Endothelial cell of umbilical vein (primary cell): Measurements from ENCODE around the gene CPPED1. TPM values are rescaled to one million over a fixed set of nuclear protein-coding genes. Genes with fewer than 3 reads are reported as not detected.

Source experiments
- BruUV-seq: library from RNA; stranded (reverse); fragments of 400-500 nt; replicated peaks from 2 replicates; lab custom pipeline; 2021; lab: Mats Ljungman, UMichigan
- CTCF ChIA-PET: fragments of 300-600, 350-600 bp; sonication (Branson Sonifier 250); formaldehyde crosslinking; loops from one replicate; lab custom pipeline; 2021; ENCODE audit warnings: antibody characterized with exemption, inconsistent platforms; lab: Charles Lee
- POLR2A ChIA-PET: fragments of 300-600, 350-600 bp; sonication (Branson Sonifier 250); formaldehyde crosslinking; loops from one replicate; lab custom pipeline; 2021; ENCODE audit warnings: antibody characterized with exemption, inconsistent platforms; lab: Charles Lee
- DNase-seq: peaks from one replicate; pipeline ENCODE4 v3.0.0-alpha.2; 2011; ENCODE audit warnings: low read depth, low spot score
- FAIRE-seq: peaks from 2 replicates; lab custom pipeline; 2011; peaks lifted over from hg19 to GRCh38; lab: Jason Lieb, UNC
- H2AFZ ChIP-seq: 2 replicates; pipeline ENCODE4 v1.6.0; 2012; ENCODE audit warnings: low read depth, low read length, control low read depth, inconsistent platforms
- H3K27ac ChIP-seq: 2 replicates; pipeline ENCODE4 v1.5.1; 2011; ENCODE audit warnings: low read depth, mild to moderate bottlenecking, control low read depth, low read length, moderate library complexity; ENCODE audit not compliant: insufficient read depth
- H3K27me3 ChIP-seq, 2 experiments: 2 replicates each; pipeline versions ENCODE4 v1.6.0 to v1.6.1; 2011; ENCODE audit warnings: low read length in 2 of 2, mixed read lengths in 1 of 2; ENCODE audit not compliant: control insufficient read depth in 2 of 2, insufficient read depth in 2 of 2
- H3K36me3 ChIP-seq, 2 experiments: 2 replicates in 1 of 2; 3 replicates in 1 of 2; pipeline ENCODE4 v1.5.1; 2011; ENCODE audit warnings: low read length in 2 of 2, mild to moderate bottlenecking in 1 of 2, moderate library complexity in 1 of 2; ENCODE audit not compliant: control insufficient read depth in 2 of 2, insufficient read depth in 2 of 2; ENCODE audit errors: extremely low read depth in 1 of 2
- H3K4me1 ChIP-seq: 3 replicates; pipeline ENCODE4 v1.5.1; 2011; ENCODE audit warnings: mild to moderate bottlenecking, low read length; ENCODE audit not compliant: control insufficient read depth, insufficient read depth; ENCODE audit errors: extremely low read depth
- H3K4me2 ChIP-seq: 2 replicates; pipeline ENCODE4 v1.6.1; 2011; ENCODE audit warnings: low read length, control low read depth, mixed read lengths; ENCODE audit not compliant: insufficient read depth
- H3K4me3 ChIP-seq, 3 experiments: fragments of 200-600 bp in 1 of 3; sonication (generic), shearing (Covaris generic) in 1 of 3; replicated peaks in 1 of 3; 2 replicates each; pipeline ENCODE4 v1.5.1; 2011 to 2016; ENCODE audit warnings: control low read depth in 3 of 3, low read length in 3 of 3, mild to moderate bottlenecking in 2 of 3, inconsistent platforms in 1 of 3, low read depth in 1 of 3, moderate library complexity in 1 of 3; ENCODE audit not compliant: insufficient read depth in 1 of 3
- H3K79me2 ChIP-seq: 2 replicates; pipeline ENCODE4 v1.6.0; 2012; ENCODE audit warnings: low read length, inconsistent platforms; ENCODE audit not compliant: control insufficient read depth, insufficient read depth
- H3K9ac ChIP-seq: replicated peaks from 2 replicates; pipeline ENCODE3; 2011; ENCODE audit warnings: low read length, control low read depth; ENCODE audit not compliant: insufficient read depth; ENCODE audit errors: extremely low read depth
- H3K9me1 ChIP-seq: replicated peaks from 3 replicates; pipeline ENCODE4 v1.6.0; 2011; ENCODE audit warnings: mild to moderate bottlenecking, low read length; ENCODE audit not compliant: control insufficient read depth, insufficient read depth; ENCODE audit errors: extremely low read depth
- H3K9me3 ChIP-seq: replicated peaks from 2 replicates; pipeline ENCODE4 v1.5.1; 2012; ENCODE audit warnings: low read length, inconsistent platforms; ENCODE audit not compliant: control insufficient read depth, insufficient read depth
- H4K20me1 ChIP-seq: replicated peaks from 2 replicates; pipeline ENCODE3; 2011; ENCODE audit warnings: mild to moderate bottlenecking, low read length; ENCODE audit not compliant: control insufficient read depth, insufficient read depth; ENCODE audit errors: extremely low read depth
- CTCF ChIP-seq, 2 donors: IDR thresholded peaks; 1 replicate in 1 of 2; 2 replicates in 1 of 2; pipeline ENCODE4 v1.5.1; 2011; ENCODE audit warnings: low read length in 2 of 2, mild to moderate bottlenecking in 2 of 2, moderate library complexity in 2 of 2, control low read depth in 1 of 2, inconsistent platforms in 1 of 2, low read depth in 1 of 2; ENCODE audit not compliant: insufficient read depth in 1 of 2; ENCODE audit errors: extremely low read depth in 1 of 2
- EZH2 ChIP-seq: IDR thresholded peaks from 2 replicates; pipeline ENCODE4 v1.6.1; 2012; ENCODE audit warnings: borderline replicate concordance, low read depth, mild to moderate bottlenecking, moderate library complexity, low read length, inconsistent platforms; ENCODE audit not compliant: severe bottlenecking
- FOS ChIP-seq: IDR thresholded peaks from 2 replicates; pipeline ENCODE4 v1.6.1; 2011; ENCODE audit warnings: mild to moderate bottlenecking, low read length, moderate library complexity, borderline replicate concordance; ENCODE audit not compliant: insufficient read depth
- GATA2 ChIP-seq: IDR thresholded peaks from 2 replicates; pipeline ENCODE4 v1.7.0; 2011; ENCODE audit warnings: low read depth, mild to moderate bottlenecking, moderate library complexity, mixed read lengths, low read length; ENCODE audit not compliant: insufficient read length, insufficient read depth
- JUN ChIP-seq: IDR thresholded peaks from 2 replicates; pipeline ENCODE4 v1.6.1; 2011; ENCODE audit warnings: borderline replicate concordance, low read depth; ENCODE audit not compliant: insufficient read length, insufficient read depth
- MAX ChIP-seq: IDR thresholded peaks from 2 replicates; pipeline ENCODE4 v1.6.1; 2011; ENCODE audit not compliant: insufficient read depth, insufficient read length
- MYC ChIP-seq: IDR thresholded peaks from one replicate; pipeline ENCODE4 v1.6.1; 2011; ENCODE audit warnings: mild to moderate bottlenecking, low read depth, low read length
- POLR2A ChIP-seq: IDR thresholded peaks from 2 replicates; pipeline ENCODE4 v1.6.1; 2012; ENCODE audit warnings: low read depth, mild to moderate bottlenecking, control low read depth, low read length
- POLR2AphosphoS5 ChIP-seq: IDR thresholded peaks from 2 replicates; pipeline ENCODE4 v1.6.1; 2012; ENCODE audit warnings: low read depth, mild to moderate bottlenecking, control low read depth, low read length, moderate library complexity; ENCODE audit not compliant: insufficient read depth
- dilution Hi-C: fragments of 300-500 bp; cut with MboI; formaldehyde crosslinking; loops from one replicate; pipeline ENCODE4 v1.15.0; 2019; ENCODE audit warnings: low sequenced_read_pairs; ENCODE audit not compliant: extremely low pct_ligation_motif_present
- intact Hi-C: fragments of 100-400 bp; cut with micrococcal nuclease; formaldehyde crosslinking; loops from one replicate; pipeline ENCODE4 v1.10.0; 2022
- polyA plus RNA-seq, 4 experiments: library from polyadenylated mRNA; depleted of rRNA in 3 of 4; stranded (reverse) in 3 of 4; unstranded in 1 of 4; fragments of >200 nt; gene quantifications; 2 replicates each; pipeline versions ENCODE4 v1.2.1 to v1.2.3, GENCODE V29; 2011 to 2012; ENCODE audit warnings: missing spikeins in 1 of 4
- total RNA-seq: library from RNA; stranded (reverse); gene quantifications from 2 replicates; pipeline ENCODE4 v1.2.3, GENCODE V29; 2021

The CPPED1 gene
- total and polyA plus RNA-seq, 2 donors (not counting 3 experiments of a cell fraction or from before 2014, with no cell fraction given): 27.9 to 59.3 TPM

- peak; percentile 65 for DNase-seq
- H3K79me2 ChIP-seq: no peaks in the 10 kb centered on the region
Measured at GRCh38 chr16:12661656-12662172, 142.0 kb downstream of the CPPED1 start.

More at GRCh38 chr16:12661656-12662172, 142.0 kb downstream of the CPPED1 start:
- ChIA-PET CTCF (interaction anchor here (0.7 to 1.1 kb wide), 3 partner anchors 15 to 157 kb away, joined by 3 read pairs; no protein-coding TSS in a partner anchor), POLR2A (no interaction called here)
- H3K4me3 ChIP-seq: no peak overlapping the region
- FAIRE-seq: peak; percentile 63
- no peak overlapping the region for H3K9ac ChIP-seq
- H3K9me3 ChIP-seq: no peaks in the 10 kb centered on the region
- no peaks in the 10 kb centered on the region for H3K27me3 ChIP-seq
- H3K4me1 ChIP-seq: no peaks in the 10 kb centered on the region
- dilution Hi-C loops: no loop called here
- no peak overlapping the region for H3K4me2 ChIP-seq
- H4K20me1 ChIP-seq: no peaks in the 10 kb centered on the region
- BruUV-seq: no TSS peak
- H2AFZ ChIP-seq: no peak overlapping the region
- TF ChIP-seq MAX (no peak), FOS (no peak), EZH2 (no peak), POLR2AphosphoS5 (no peak), JUN (no peak), CTCF (IDR thresholded peaks at IDR 0.05; ENCODE audit: extremely low read depth in 1 of 2, insufficient read depth in 1 of 2, low read depth in 1 of 2, low read length in 2 of 2) (no peak), MYC (no peak), POLR2A (no peak), GATA2 (no peak)
- H3K27ac ChIP-seq: no peak overlapping the region
- H3K9me1 ChIP-seq: no peaks in the 10 kb centered on the region
- H3K36me3 ChIP-seq: peaks cover 0 to 1% of the 10 kb centered on the region in 2 experiments
- intact Hi-C loops: loop anchor here (2.0 kb wide), 1 partner anchor 29 kb away; no protein-coding TSS in a partner anchor
